GM10266 (cell line): ENCODE data around the gene PRKCA.
"Not testable (repeated sequence)": the region's sequence is repeated elsewhere in the genome, so short reads cannot be mapped to it uniquely, and the experiment has no call there.

Experiments used
- DNase-seq: peaks from one replicate; pipeline ENCODE4 v3.0.0; 2012; ENCODE audit errors: extremely low spot score
- TF ChIP-seq, protein P1 (sequence below): IDR thresholded peaks from 2 replicates; pipeline ENCODE4 v1.5.1; 2012; ENCODE audit warnings: mild to moderate bottlenecking, low read depth; ENCODE audit not compliant: control insufficient read depth, insufficient read depth; ENCODE audit errors: missing control alignments

Gene PRKCA

GRCh38 chr17:66720027-66720426, 417.6 kb downstream of the PRKCA start:
- DNase-seq: no peak
- TF ChIP-seq, protein P1, sequence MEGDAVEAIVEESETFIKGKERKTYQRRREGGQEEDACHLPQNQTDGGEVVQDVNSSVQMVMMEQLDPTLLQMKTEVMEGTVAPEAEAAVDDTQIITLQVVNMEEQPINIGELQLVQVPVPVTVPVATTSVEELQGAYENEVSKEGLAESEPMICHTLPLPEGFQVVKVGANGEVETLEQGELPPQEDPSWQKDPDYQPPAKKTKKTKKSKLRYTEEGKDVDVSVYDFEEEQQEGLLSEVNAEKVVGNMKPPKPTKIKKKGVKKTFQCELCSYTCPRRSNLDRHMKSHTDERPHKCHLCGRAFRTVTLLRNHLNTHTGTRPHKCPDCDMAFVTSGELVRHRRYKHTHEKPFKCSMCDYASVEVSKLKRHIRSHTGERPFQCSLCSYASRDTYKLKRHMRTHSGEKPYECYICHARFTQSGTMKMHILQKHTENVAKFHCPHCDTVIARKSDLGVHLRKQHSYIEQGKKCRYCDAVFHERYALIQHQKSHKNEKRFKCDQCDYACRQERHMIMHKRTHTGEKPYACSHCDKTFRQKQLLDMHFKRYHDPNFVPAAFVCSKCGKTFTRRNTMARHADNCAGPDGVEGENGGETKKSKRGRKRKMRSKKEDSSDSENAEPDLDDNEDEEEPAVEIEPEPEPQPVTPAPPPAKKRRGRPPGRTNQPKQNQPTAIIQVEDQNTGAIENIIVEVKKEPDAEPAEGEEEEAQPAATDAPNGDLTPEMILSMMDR: no peak

GRCh38 chr17:66720567-66720966, 418.2 kb downstream of the PRKCA start:
- TF ChIP-seq, protein P1: no peak
- no peak for DNase-seq

DNA sequence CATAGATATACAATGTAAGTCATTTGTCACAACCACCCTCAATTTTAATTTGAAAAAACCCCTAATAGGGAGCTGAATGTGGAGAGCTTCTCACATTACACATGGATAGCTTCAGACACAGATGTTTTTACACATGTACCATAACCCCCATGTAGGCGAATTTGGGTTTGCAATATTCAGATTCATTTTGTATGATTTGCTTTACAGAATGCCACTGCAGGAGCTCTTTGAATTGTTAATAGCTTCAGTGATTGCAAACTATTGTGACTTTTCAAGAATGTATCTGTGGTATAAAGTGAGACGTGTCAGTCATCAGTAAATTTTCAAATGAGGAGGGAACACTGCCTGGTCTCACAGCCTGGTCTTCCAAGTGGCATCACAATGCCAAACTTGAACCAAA, 419.9 kb downstream of the PRKCA start:
- TF ChIP-seq, protein P1: no peak
- DNase-seq: no peak

DNA sequence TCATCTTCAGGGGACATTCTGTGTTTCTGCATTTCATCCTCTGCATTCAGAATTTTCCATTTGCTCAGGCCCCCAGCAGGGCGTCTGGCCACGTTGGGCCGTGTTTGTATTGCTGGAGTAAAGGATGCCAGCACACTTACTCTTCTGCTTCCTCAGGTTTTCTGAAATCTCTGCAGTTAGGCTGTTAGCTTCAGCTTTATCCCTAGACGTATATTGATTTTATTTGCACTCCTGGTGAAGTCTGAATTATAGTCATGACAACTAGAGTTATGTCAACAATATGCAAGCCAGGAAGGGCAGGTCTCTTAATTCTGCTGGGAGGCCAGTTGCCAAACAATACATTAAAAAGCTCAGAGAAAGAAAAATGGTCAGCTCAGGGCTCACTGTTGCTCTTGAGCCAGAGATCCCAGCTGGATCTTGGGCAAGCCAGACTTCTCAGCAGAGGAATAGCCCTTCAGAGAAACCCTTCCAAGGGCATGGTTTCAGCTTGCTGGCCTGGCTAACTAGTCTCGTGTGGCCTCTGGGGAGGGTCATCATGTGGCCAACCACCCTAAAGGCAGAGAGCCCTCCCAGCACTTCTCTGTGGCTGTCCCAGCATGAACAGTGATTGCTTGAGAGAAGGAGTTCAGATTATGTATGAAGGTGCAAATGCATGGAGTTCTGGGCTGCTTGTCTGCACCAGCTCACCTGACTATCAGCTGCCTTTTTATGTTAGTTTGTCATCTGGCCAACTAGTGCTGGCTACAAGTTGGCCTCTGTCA, 422.3 kb downstream of the PRKCA start:
- no peak for DNase-seq
- TF ChIP-seq, protein P1: no peak

DNA sequence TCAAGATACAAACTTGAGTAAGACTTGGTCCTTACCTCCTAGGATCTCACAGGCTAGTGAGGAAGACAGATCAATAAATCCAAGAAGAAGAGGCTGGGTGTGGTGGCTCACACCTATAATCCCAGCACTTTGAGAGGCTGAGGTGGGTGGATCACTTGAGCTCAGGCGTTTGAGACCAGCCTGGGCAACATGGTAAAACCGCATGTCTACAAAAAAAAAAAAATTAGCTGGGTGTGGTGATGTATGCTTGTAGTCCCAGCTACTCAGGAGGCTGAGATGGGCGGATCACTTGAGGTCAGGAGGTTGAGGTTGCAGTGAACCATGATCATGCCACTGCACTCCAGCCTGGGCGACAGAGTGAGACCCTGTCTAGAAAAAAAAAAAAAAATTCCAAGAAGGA, 423.0 kb downstream of the PRKCA start:
- DNase-seq: not testable (repeated sequence)

- TF ChIP-seq, protein P1: no peak
- DNase-seq: no peak
Measured at GRCh38 chr17:66725956-66726355, 423.5 kb downstream of the PRKCA start.

GRCh38 chr17:66726371-66726770, 424.0 kb downstream of the PRKCA start:
- TF ChIP-seq, protein P1: no peak
- no peak for DNase-seq

DNA sequence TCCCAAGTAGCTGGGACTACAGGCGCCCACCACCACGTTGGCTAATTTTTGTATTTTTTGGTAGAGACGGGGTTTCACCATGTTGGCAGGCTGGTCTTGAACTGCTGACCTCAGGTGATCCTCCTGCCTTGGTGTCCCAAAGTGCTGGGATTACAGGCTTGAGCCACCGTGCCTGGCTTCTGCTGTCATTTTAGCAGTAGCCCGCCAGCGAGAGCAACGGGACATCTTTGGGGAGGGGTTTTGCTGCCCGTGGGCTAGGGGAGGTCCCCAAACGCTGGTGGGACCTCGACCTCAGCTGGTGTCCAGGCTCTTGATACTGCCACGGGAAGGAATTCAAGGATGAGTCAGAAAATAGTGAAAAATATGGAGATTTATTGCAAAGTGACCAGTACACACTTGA, 424.4 kb downstream of the PRKCA start:
- no peak for DNase-seq
- TF ChIP-seq, protein P1: no peak
